Mammary epithelial cell (primary cell): ENCODE data around the gene WARS2.

Experiments used
- CTCF ChIP-seq, 2 donors: IDR thresholded peaks in 1 of 2; conservative IDR thresholded peaks in 1 of 2; 2 replicates each; pipeline ENCODE4 v1.5.1; 2011 to 2012; ENCODE audit warnings: inconsistent platforms in 2 of 2, low read length in 2 of 2, mild to moderate bottlenecking in 2 of 2, control low read depth in 1 of 2, low read depth in 1 of 2; ENCODE audit not compliant: insufficient read depth in 1 of 2; ENCODE audit errors: extremely low read depth in 1 of 2
- EZH2 ChIP-seq: IDR thresholded peaks from 2 replicates; pipeline ENCODE4 v1.6.1; 2012; ENCODE audit warnings: low read length, inconsistent platforms, borderline replicate concordance

GRCh38 chr1:119132179-119132578 is 8.3 kb downstream of the WARS2 start:
- TF ChIP-seq CTCF (conservative IDR thresholded peaks at IDR 0.05 in 1 of 2, IDR thresholded peaks at IDR 0.05 in 1 of 2; ENCODE audit: extremely low read depth in 1 of 2, insufficient read depth in 1 of 2, low read depth in 1 of 2, low read length in 2 of 2), result no peak
- TF ChIP-seq EZH2, result no peak
